Measurements from ENCODE around the gene POM121.
"Not testable (repeated sequence)": the region's sequence is repeated elsewhere in the genome, so short reads cannot be mapped to it uniquely, and the experiment has no call there.

The POM121 gene

GRCh38 chr7:72924733-72925545 is at the start of gene POM121:
TSS of gene POM121 (plus strand) at chr7:72925095. CDS start at chr7:72925122, 27 bp downstream.
- DNase-seq (ENCODE audit: low read depth) = peak; percentile 83

- peak; percentile 80 for DNase-seq (ENCODE audit: low read depth)
Measured at GRCh38 chr7:72879079-72879736, 45.7 kb upstream of the POM121 start.

- peak; percentile 65 for DNase-seq (ENCODE audit: low read depth)
Measured at GRCh38 chr7:72879737-72880215, 45.1 kb upstream of the POM121 start.

GRCh38 chr7:72891750-72892149 is 33.1 kb upstream of the POM121 start:
- DNase-seq (ENCODE audit: low read depth) = not testable (repeated sequence)

GRCh38 chr7:72904740-72905139 is 20.2 kb upstream of the POM121 start:
- DNase-seq (ENCODE audit: low read depth) = not testable (repeated sequence)

GRCh38 chr7:72908422-72908821 is 16.5 kb upstream of the POM121 start:
- DNase-seq (ENCODE audit: low read depth) = not testable (repeated sequence)

GRCh38 chr7:72911395-72911794 is 13.5 kb upstream of the POM121 start:
- not testable (repeated sequence) for DNase-seq (ENCODE audit: low read depth)

- DNase-seq (ENCODE audit: low read depth) = not testable (repeated sequence)
Measured at GRCh38 chr7:72913750-72914149, 11.1 kb upstream of the POM121 start.

GRCh38 chr7:72914756-72915525 is 10.0 kb upstream of the POM121 start:
- peak; percentile 57 for DNase-seq (ENCODE audit: low read depth)

GRCh38 chr7:72919256-72919775 is 5.6 kb upstream of the POM121 start:
- DNase-seq (ENCODE audit: low read depth) = no peak

- peak; percentile 18 for DNase-seq (ENCODE audit: low read depth)
Measured at GRCh38 chr7:72924386-72924732, 536 bp upstream of the POM121 start.

- no peak for DNase-seq (ENCODE audit: low read depth)
Measured at GRCh38 chr7:72925546-72926120, 738 bp downstream of the POM121 start.

GRCh38 chr7:72927791-72928190 is 2.9 kb downstream of the POM121 start:
- not testable (repeated sequence) for DNase-seq (ENCODE audit: low read depth)

GRCh38 chr7:72928216-72928615 is 3.3 kb downstream of the POM121 start:
- DNase-seq (ENCODE audit: low read depth) = not testable (repeated sequence)

GRCh38 chr7:72942022-72942705 is 17.3 kb downstream of the POM121 start:
- DNase-seq (ENCODE audit: low read depth) = not testable (repeated sequence)

- DNase-seq (ENCODE audit: low read depth) = not testable (repeated sequence)
Measured at GRCh38 chr7:72942956-72943355, 18.1 kb downstream of the POM121 start.

GRCh38 chr7:72944937-72945336 is 20.0 kb downstream of the POM121 start:
- DNase-seq (ENCODE audit: low read depth) = not testable (repeated sequence)

GRCh38 chr7:72945597-72945996 is 20.7 kb downstream of the POM121 start:
- DNase-seq (ENCODE audit: low read depth) = not testable (repeated sequence)

- DNase-seq (ENCODE audit: low read depth) = not testable (repeated sequence)
Measured at GRCh38 chr7:72946130-72946745, 21.3 kb downstream of the POM121 start.

GRCh38 chr7:72948714-72949113 is 23.8 kb downstream of the POM121 start:
- not testable (repeated sequence) for DNase-seq (ENCODE audit: low read depth)

- not testable (repeated sequence) for DNase-seq (ENCODE audit: low read depth)
Measured at GRCh38 chr7:72949276-72949675, 24.4 kb downstream of the POM121 start.

All from amniotic epithelial cell (primary cell).